Epithelial cell of prostate (primary cell): ENCODE measurements around the gene KIRREL1.
A peak's percentile ranks its signal among the peaks of the same experiment; 100 is the strongest.

ENCODE experiments used
- DNase-seq: peaks from one replicate; pipeline ENCODE4 v3.0.0-alpha.2; 2011; ENCODE audit warnings: low read depth, low spot score
- H3K27ac ChIP-seq: fragments of 450-650 bp; 2 replicates; pipeline ENCODE4 v1.5.1; 2017; ENCODE audit warnings: mild to moderate bottlenecking

Gene KIRREL1

DNA sequence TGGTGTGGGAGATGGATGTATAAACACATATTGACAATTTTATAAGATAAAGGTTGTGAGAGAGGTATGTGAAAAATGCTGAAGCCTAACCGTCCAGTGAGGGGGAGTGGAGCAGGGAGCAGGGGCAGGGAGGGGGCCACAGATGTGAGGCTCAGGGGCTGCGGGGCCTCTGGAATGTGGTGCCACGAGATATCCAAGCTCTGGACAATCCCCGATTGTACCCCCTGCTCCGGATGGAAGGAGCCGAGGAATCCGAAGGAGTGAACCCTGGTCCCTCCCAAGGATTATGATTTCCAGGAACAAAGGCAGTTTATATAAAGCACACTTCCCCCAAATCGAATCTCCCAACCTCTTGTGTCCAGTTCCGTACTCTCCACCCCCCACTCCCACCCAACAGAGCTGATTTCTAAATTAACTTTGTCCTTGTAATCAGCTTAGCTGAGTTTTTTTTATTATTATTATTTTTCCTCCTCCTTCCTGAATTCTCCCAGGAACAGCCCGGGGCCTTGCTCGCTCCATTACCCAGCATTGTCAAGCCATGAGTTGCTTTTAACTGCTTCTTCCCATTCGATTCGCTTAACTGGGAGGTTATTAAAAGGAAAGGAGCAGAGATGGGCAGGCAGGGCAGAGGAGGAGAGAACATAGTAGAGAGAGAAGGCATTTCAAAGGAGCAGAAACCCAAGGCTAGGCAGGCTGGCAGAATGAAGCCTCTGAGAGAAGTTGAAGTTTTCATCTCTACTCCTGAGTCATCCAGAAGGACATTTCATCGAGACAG lies 9.4 kb downstream of the KIRREL1 start:
- DNase-seq, result no peak
- H3K27ac ChIP-seq, result peak overlapping the region; percentile 40

DNA sequence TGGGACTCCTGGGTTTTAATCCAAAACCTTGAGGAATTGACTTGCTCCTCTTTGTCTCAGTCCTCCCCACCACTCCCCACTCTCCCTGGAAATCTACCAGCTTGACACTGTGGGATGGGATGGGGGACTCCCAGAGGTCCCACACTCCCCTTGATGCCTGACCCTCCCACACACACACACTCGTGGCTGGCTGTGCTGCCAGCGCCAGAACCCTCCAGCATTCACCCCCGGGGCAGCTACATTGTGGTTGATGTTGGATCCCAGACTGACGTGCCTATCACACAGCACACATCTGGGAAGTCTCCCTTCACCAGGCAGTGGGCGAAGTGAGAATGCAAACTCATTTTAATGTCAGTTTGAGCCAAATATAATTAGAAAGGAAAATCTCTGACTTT lies 10.0 kb downstream of the KIRREL1 start:
- DNase-seq, result no peak
- peak overlapping the region; percentile 40 for H3K27ac ChIP-seq

DNA sequence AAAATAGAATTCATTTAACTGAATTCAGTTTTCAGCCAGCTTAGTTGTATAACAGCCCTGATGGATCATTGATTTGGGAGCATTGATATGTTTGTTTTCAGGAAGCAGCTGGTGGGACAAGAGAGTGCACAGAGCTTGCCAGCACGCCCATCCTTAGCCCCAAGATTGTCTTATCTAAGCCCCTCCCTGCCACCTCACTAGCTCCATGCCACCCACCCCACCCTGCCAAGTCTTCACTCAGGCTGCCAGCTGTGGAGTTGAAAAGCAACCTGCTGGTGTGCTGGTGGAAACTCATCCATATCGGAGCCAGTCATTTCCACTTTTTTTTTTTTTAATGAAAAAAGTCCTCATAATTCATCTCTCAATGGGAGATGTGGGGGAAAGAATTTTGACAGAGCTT lies 11.8 kb downstream of the KIRREL1 start:
- H3K27ac ChIP-seq, result no peak overlapping the region
- DNase-seq, result no peak

DNA sequence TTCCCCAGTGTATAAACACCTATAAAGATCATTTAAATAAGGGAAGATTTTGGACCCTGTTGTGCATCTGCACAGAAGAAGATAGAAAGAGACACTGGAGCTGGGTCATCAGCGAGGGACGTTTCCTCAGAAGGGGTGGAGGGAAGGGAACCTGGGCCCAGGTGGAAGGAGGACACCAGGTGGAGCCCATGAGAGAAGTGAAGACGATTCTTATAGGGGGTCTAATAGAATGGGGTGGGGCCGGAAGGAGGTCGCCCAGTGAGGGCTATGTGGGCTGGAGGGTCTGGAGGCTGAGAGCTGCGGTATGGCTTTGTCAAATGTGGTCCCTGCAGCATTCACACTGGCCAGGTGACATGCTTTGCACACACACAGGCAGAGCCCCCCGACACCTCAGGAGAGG lies 13.7 kb downstream of the KIRREL1 start:
- peak overlapping the region; percentile 97 for H3K27ac ChIP-seq
- no peak for DNase-seq

DNA sequence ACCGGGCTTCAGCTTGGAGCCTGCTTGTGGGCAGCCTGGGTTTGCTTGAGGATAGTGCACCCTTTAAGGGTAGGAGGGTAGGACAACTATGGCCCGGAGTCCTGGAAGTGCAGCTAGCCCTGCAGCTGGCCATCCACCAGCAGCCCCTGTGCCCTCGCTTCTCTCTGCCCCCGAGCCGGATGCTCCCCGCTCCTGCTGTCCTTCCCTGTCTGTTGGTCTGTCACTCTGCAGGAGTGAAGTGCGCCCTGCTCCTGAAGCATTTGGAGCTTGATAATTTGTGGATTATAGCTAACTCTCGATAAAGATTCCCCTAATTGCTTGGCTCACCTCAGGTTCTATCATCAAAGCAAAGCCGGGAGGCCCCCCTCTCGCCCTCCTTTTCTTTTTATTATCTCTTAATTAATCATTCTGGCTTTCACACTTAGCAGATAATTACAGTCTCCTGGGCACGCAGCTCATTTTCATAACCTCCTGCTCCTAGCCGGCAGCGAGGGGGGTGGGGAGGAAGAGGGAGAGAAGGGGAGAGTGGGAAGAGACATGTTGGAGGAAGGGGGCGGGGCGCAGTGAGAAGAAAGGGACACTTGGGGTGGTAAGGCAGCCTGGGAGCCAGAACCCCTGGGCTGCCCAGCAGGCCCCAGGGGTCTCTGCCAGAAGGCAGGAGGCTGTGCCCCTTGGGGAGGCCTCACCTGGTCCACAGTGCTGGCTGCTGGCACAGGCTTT lies 14.4 kb downstream of the KIRREL1 start:
- no peak for DNase-seq
- peak overlapping the region; percentile 97 for H3K27ac ChIP-seq

DNA sequence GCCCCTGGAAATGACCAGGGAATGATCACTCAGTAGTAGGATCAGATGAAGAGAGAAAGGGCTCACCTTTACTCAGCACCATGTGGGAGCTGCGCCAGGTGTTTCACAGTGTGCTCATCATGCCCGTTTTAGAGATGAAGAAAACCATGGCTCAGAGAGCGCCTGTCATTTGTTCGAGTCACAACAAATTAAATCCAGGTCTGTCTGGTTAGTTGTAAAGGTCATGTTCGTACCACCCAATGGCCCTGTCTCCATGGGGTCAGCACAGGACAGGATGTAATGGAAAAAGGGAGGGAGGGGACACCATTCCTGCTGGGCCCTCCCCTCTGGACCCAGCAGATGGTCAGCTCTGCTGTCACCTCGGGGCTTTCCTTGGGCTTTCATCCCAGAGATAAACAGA lies 15.2 kb downstream of the KIRREL1 start:
- peak overlapping the region; percentile 97 for H3K27ac ChIP-seq
- no peak for DNase-seq

DNA sequence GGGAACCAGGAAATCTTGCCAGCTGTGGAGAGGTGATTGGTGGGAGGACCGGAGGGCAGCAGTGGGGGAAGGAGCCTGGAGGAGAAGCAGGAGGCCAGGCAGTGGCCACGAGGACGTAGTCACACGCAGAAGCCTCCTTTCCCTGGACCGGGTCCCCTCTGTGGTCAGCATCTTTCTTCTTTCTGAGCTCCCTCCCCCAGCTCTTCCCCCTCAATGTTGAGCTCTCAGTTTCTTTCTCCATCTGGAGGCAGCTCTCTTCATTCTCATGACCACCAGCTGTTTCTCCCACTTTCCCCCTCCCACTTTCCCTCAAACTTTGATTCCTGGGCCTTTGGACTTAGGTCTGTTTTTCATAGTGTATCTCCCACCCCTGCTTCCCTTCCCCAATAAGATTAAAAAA lies 18.3 kb downstream of the KIRREL1 start:
- no peak for DNase-seq
- peak overlapping the region; percentile 97 for H3K27ac ChIP-seq

DNA sequence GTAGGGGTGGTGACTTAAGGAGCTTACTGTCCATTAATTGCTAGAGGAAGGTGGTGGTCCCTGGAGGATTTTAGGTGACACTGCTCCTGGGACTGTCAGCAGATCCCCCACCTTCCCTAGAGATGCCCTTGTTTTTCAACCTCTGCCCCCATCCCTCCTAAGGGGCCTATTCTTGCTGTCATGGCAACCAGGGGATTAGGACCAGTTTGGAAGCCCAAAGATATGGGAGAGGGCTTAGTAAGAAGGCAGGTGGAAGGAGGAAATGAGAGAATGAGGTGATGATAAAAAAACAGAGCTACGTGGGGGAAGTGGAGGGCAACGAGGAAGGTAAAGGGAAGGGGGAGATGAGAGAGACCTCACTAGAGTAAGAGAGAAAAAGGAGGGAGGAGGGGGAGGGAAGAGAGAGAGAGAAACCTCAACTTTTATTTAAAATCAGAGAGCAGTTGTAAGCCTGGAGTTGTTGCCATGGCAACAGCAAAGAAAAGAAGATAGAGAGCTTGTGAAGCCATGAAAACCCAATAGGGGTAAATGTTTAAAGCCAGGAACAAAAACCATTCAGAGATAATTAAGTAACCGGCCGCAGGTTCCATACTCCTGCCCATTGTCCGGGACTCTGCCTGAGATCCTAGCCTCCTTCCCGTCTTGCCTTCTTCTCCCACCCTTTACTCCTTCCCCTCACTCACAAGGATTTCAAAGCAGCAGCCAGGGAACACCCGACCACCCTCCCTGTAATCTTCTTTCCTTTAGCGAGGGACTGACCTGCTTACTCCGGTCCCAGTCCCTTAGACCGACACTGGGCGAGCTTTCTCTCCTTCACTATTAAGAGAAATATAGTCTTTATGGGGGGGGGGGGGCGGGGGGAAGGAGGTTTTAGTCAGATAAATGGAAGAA lies 20.6 kb downstream of the KIRREL1 start:
- H3K27ac ChIP-seq, result peak overlapping the region; percentile 100
- no peak for DNase-seq

DNA sequence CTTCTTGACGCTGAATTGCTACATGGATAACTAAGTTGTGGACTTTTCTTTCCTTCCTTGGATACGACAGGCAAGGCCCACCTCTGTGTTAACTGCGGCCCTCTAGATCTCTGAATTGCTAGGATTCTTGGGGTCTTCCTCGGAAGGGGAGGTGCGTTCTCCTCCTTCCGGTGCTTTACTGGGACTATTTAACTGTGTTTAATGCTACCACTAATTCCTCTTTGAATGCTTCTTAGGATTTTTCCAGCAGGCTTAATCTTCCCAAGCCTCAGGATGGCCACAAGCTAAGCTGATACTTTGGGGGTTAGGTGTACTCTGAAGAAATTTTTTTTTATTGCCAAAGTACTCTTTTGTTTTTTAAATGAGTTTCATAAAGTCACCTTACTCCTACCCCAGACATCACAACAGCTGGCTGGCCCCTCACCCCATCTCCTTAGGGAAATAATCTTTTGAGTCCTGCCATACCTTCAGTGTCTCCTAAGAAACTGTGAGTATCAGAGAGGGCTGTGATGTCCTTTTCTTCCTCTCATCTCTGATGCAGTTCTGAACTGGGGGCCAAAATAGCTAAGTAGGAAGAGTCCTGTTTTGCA lies 21.4 kb downstream of the KIRREL1 start:
- H3K27ac ChIP-seq, result peak overlapping the region; percentile 100
- no peak for DNase-seq

DNA sequence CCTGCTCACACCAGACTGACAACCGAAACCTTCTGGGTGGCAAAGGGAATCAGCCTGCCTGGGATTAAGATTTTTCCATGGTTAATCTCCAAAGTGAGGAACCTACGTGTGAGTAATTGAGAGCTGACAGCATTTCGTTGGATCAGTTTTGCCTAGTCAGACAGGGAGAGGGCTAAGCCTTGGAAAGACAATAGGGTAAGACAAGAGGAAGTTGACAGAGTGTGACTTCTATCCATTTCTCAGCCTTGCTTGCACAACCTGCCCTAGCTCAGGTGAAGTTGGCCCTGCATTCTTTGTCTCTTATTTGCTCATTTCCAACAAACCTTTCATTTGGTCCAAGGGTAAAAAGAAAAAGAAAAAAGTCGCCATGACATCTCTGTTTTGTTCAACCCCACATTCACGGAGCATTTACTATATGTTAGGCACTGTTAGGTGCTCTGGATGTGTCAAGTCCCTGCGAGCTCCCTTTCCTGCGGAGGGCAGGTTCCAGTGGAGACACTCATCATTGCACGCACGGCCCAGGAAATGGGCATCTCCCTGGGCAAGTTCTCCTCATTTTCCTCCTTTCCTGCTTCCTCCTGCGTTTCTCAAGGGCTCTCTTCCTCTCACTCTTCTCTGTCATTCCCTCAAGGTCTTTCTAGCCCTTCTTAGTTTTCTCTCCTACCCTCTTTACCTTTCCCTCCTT lies 23.3 kb downstream of the KIRREL1 start:
- peak; percentile 55 for DNase-seq
- H3K27ac ChIP-seq, result peak overlapping the region; percentile 100

DNA sequence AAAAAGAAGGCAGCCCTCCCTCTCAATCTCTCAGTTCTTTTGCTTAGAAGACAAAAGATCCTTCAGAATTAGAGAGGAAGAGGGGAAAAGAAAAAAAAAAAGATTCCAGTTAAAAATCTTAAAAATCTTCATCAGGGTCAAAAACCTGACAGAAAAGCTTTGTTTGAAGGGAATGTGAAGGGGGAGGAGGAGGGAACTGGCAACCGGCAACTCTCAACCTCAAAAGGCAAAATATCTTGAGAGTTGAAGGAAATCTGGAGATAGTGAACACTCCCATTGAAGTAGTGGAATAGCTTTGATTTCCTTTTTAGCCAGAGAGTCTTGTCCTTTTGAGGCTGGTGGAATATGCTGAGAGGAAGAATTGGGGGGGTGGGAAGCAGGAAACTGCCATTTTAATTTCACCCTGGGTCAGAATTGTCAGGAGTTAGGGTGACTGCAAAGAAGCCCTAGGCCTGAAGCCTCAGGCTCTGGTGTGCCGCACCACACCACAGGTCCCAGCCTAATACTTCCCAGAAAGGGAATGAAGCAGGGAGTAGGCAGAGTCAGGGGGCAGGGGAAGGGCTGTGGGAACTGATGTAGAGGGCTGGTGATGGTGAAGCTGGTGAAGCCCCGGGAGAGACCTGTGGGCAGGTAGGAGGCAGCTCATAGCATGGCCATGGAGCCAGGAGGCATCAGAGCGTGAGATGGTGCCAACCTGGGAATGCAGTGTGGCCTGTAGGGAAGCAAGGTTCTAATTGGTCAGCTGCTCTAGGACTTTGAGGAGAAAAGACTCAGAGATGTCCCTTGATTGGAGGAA lies 24.6 kb downstream of the KIRREL1 start:
- DNase-seq, result no peak
- H3K27ac ChIP-seq, result peak overlapping the region; percentile 100

DNA sequence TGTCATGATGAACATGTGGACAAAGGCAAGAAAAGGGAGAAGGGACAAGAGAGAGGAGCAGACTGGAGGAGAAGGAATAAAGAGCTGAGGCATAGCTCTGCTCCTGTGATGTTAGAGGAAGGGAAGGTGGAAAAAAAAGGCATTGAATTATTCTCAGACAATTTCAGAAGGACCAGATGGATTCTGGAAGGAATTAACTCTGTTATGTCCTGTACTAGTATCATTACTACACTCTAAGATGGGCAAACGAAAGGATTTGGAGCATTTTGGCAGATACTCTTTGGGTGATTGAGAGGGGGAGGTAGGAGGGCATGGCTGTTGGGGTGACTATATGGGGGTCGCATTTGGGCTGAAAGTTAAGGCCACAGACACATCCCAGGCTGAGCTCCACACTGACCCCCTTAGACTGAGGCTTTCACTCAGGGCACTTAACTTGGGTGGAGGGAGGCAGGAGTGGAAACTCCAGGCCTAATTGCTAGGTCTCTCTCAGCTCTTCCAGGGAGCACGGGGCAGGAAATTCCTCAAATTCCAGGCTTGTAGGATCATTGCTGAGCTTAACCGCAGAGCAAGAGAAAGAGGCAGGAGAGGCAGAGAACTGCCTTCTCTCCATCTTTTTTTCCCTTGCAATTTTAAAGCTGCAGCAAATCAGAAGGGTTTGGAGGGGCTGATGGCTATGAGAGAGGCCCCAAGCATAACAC lies 25.9 kb downstream of the KIRREL1 start:
- peak overlapping the region; percentile 100 for H3K27ac ChIP-seq
- DNase-seq, result no peak

DNA sequence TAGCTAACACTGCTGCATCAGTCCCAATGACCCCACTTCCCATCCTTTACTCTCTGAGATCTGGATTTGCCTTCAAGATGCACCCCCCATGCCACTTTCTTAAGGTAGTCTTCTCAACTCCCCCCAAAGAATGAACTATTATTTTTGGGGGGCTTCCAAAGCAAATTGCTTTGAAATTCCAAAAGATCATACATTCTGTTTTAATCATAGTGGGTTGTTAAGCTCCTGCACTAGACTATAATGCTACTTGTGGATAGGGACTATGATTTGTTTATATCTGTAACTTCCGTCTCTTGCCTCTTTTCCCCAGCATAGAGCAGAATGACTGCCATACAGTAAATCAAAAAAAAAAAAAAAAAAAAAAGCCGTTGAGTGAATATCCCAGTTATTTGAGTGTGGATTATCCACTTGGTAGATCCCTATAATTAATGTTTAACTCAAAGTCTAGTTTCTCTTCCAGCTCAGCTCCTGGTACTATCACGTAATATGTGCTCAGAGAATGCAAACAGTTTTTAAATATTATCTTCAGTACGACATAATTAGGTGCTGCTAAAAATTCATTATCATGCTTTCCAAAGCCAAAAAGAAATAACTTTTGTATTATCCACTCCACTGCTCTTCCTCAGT lies 26.9 kb downstream of the KIRREL1 start:
- H3K27ac ChIP-seq, result peak overlapping the region; percentile 100
- DNase-seq, result no peak

DNA sequence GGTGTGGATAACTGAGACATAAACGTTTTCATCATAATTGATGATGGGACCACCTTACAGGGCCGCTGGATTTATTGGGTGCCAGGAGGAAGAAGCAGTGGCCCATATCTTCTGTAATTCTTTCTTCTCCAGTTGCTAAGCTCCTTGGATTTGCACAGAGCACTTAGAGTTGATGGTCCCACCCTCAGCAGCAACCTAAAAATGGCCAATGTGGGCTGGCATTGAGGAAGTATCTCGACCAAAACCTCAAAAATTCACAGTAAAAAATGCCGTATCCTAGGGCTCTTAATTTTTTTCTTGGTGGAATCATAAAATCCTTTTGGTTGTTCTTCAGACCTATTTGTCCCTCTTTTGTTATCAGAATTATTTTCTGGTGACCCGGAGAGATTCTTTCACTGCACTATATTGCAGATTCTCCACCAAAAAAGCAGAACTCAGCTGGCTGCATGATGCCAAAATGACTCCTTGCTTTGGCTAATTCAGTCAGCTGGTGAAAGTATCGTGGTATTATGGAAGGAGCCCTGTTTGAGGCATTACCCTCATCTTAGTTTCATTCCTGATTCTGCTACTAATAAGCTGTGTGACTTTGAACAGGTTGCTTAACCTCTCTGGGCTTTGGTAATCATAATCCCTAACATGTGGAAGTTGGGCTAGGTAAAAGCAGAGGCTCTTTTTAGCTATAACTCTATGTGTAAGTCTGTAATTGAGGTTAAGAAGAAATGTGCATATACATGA lies 27.6 kb downstream of the KIRREL1 start:
- no peak for DNase-seq
- H3K27ac ChIP-seq, result peak overlapping the region; percentile 100

DNA sequence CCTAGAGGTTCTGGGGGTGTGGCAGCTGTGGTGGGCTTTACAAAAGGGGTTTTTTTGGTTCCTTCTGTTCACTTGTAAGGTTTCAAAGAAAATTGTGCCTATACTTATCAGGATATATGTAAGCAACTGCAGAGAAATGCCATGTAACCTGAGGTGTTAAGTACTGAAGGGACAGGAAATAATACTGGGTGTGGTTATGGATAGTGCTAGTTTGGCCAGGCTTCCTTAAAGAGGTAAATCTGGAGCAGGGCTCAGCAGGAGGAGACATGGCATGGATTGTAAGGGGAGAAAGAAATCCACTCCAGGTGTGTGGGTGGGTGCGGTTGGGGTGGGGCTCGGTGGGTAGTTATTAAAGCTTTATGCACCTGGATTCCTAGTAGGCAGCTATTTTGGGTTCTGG lies 28.3 kb downstream of the KIRREL1 start:
- peak overlapping the region; percentile 100 for H3K27ac ChIP-seq
- DNase-seq, result no peak

DNA sequence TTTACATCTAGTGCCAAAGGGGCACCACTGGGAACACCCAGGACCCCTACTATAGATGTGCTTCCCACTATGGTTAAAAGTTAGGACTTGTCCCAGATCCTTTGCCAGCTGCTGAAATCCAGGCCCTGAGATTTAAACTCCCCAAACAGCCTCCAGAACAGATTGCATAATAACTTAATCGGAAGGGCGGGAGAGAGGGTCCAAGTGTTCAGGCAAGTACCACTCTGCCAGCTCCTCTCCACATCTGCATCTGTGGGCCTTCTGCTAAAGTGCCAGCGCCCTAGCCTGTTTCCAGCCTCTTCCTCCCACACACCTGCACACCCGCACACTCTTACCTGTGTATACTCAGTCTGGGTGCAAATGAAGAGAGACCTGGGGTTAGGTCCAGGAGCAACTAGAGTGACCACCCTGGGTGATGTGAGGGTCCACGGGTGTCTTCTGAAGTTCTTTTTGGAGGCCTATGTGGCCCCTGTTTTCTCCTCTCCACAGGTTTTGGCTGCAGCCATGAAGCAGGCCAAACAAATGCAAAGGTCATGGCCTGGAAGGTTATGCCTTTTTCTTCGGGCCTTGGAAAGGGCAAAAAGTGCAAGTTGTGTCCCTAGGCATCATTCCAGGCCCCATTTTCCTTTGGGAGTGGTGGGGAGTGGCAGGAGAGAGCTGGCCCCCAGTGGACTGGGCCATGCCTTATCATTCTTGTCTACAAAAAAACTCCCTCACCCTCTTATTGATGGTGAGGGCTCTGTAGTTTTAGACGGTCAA lies 29.3 kb downstream of the KIRREL1 start:
- DNase-seq, result no peak
- peak overlapping the region; percentile 100 for H3K27ac ChIP-seq

DNA sequence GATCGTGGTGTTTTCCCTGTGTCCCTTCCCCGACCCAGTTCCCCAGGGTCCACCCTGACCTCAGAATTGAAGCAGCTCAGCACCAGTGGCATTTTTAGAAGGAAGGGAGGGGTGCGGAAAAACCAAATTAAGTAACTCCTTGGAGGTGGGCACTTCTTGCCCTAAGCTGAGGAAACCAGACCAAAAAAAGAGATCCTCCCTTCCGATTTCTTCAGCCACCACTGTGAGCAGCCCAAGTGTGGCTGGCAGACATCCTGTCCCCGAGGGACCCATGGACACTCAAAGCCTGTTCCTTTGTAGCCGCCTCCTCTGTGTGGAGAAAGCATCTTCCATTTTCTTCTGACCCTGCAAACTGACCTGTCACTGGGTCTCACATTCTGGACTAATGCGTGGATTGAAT lies 31.3 kb downstream of the KIRREL1 start:
- H3K27ac ChIP-seq, result no peak overlapping the region
- no peak for DNase-seq
